K562 (cell line): ENCODE measurements around the gene VPS26A. TPM values are rescaled to one million over a fixed set of nuclear protein-coding genes. Genes with fewer than 3 reads are reported as not detected.
A peak's percentile ranks its signal among the peaks of the same experiment; 100 is the strongest.

Experiments used
- ATAC-seq: fragments of 200-7000 bp; cut with Tn5 transposase; 3 replicates; pipeline ENCODE4 v1.9.1; 2020; ENCODE audit warnings: moderate library complexity
- BruUV-seq: library from RNA; stranded (reverse); fragments of 400-500 nt; replicated peaks from 2 replicates; lab custom pipeline; 2021; lab: Mats Ljungman, UMichigan
- CTCF ChIA-PET: fragments of 300-600 bp; formaldehyde crosslinking; extraction: SDS; loops from one replicate; lab custom pipeline; 2021; ENCODE audit warnings: low intra/inter-chr PET ratio; lab: Yijun Ruan, JAX
- POLR2A ChIA-PET: fragments of 300-600, 350-650 bp; sonication (Branson Sonifier 250); formaldehyde crosslinking; extraction: SDS; loops from one replicate; lab custom pipeline; 2021; ENCODE audit warnings: antibody characterized with exemption, inconsistent platforms; lab: Yijun Ruan, JAX
- DNase-seq, 4 experiments: peaks; one replicate each; pipeline versions ENCODE4 v3.0.0 to v3.0.0-alpha.2; 2011 to 2018; ENCODE audit warnings: low spot score in 3 of 4, mixed read lengths in 3 of 4; ENCODE audit errors: extremely low read depth in 1 of 4
- FAIRE-seq: peaks from 2 replicates; lab custom pipeline; 2011; peaks lifted over from hg19 to GRCh38; lab: Jason Lieb, UNC
- H2AFZ ChIP-seq: 2 replicates; pipeline ENCODE4 v1.6.0; 2011; ENCODE audit warnings: low read depth, low read length, control low read depth, inconsistent platforms
- H3K27ac ChIP-seq: fragments of 200-600 bp; 3 replicates; pipeline ENCODE4 v1.8.0; 2011; ENCODE audit warnings: low read depth, mild to moderate bottlenecking, control low read depth, inconsistent platforms, low read length, moderate library complexity, mixed read lengths; ENCODE audit errors: extremely low read depth
- H3K27me3 ChIP-seq, 2 experiments: fragments of 300-600 bp in 1 of 2; 2 replicates in 1 of 2; 3 replicates in 1 of 2; pipeline versions ENCODE4 v1.6.0 to v1.8.0; 2011; ENCODE audit warnings: inconsistent platforms in 2 of 2, low read length in 2 of 2, mild to moderate bottlenecking in 1 of 2, mixed read lengths in 1 of 2, moderate library complexity in 1 of 2; ENCODE audit not compliant: control insufficient read depth in 2 of 2, insufficient read depth in 2 of 2
- H3K36me3 ChIP-seq: fragments of 300-600 bp; 3 replicates; pipeline ENCODE4 v1.8.0; 2011; ENCODE audit warnings: mild to moderate bottlenecking, low read length, inconsistent platforms; ENCODE audit not compliant: control insufficient read depth, insufficient read depth
- H3K4me1 ChIP-seq, 2 experiments: fragments of 200-600 bp in 1 of 2; replicated peaks in 1 of 2; 2 replicates in 1 of 2; 3 replicates in 1 of 2; pipeline versions ENCODE4 v1.5.1 to v1.8.0; 2011; ENCODE audit warnings: inconsistent platforms in 2 of 2, low read length in 2 of 2, mild to moderate bottlenecking in 1 of 2, mixed read lengths in 1 of 2, moderate library complexity in 1 of 2; ENCODE audit not compliant: control insufficient read depth in 2 of 2, insufficient read depth in 2 of 2
- H3K4me2 ChIP-seq: 2 replicates; pipeline ENCODE4 v1.6.1; 2011; ENCODE audit warnings: low read length, control low read depth, inconsistent platforms, mixed read lengths; ENCODE audit not compliant: insufficient read depth
- H3K4me3 ChIP-seq: fragments of 200-600 bp; sonication (generic), shearing (Covaris generic); 2 replicates; pipeline ENCODE4 v1.5.1; 2016; ENCODE audit warnings: control low read depth, inconsistent platforms
- H3K79me2 ChIP-seq: fragments of 200-600 bp; 3 replicates; pipeline ENCODE4 v1.8.0; 2011; ENCODE audit warnings: low read length, inconsistent platforms; ENCODE audit not compliant: control insufficient read depth, insufficient read depth
- H3K9ac ChIP-seq, 2 experiments: 2 replicates each; pipeline versions ENCODE4 v1.6.0 to v1.6.1; 2011; ENCODE audit warnings: low read depth in 2 of 2, low read length in 2 of 2, control low read depth in 1 of 2, inconsistent platforms in 1 of 2, mild to moderate bottlenecking in 1 of 2, mixed read lengths in 1 of 2; ENCODE audit not compliant: insufficient read depth in 1 of 2
- H3K9me1 ChIP-seq: one replicate; pipeline ENCODE4 v1.6.0; 2011; ENCODE audit warnings: inconsistent platforms, mild to moderate bottlenecking, low read length, moderate library complexity; ENCODE audit not compliant: control insufficient read depth, insufficient read depth
- H3K9me3 ChIP-seq: replicated peaks from 2 replicates; pipeline ENCODE4 v1.5.1; 2011; ENCODE audit warnings: low read depth, low read length, inconsistent platforms; ENCODE audit not compliant: control insufficient read depth, insufficient read depth
- H4K20me1 ChIP-seq: replicated peaks from 2 replicates; pipeline ENCODE4 v1.6.1; 2011; ENCODE audit warnings: low read length, inconsistent platforms, mixed read lengths; ENCODE audit not compliant: control insufficient read depth, insufficient read depth
- ATF1 ChIP-seq, 2 experiments: fragments of 450-650 bp in 1 of 2; IDR thresholded peaks; 2 replicates each; pipeline ENCODE4 v1.6.1; 2016; ENCODE audit warnings: missing compliant biosample characterization in 1 of 2, missing genetic modification characterization in 1 of 2
- ATF3 ChIP-seq, 2 experiments: fragments of 450-650 bp in 1 of 2; sonication (generic) in 1 of 2; formaldehyde crosslinking in 1 of 2; IDR thresholded peaks in 1 of 2; conservative IDR thresholded peaks in 1 of 2; 2 replicates each; pipeline versions ENCODE4 v1.6.1 to v1.8.1; 2016 to 2023; ENCODE audit warnings: mild to moderate bottlenecking in 2 of 2, moderate library complexity in 2 of 2, inconsistent platforms in 1 of 2, missing genetic modification reagents in 1 of 2
- ATF7 ChIP-seq: fragments of 450-650 bp; IDR thresholded peaks from 2 replicates; pipeline ENCODE4 v1.7.1; 2014; ENCODE audit warnings: mild to moderate bottlenecking, moderate library complexity
- CBX3 ChIP-seq, 2 experiments: IDR thresholded peaks; 1 replicate in 1 of 2; 2 replicates in 1 of 2; pipeline ENCODE4 v1.6.1; 2012; ENCODE audit warnings: inconsistent platforms in 2 of 2, low read length in 2 of 2, borderline replicate concordance in 1 of 2, control low read depth in 1 of 2
- DACH1 ChIP-seq: fragments of 450-650 bp; IDR thresholded peaks from 2 replicates; pipeline ENCODE4 v1.6.1; 2018; ENCODE audit not compliant: partially characterized antibody
- GABPB1 ChIP-seq: sonication (generic); formaldehyde crosslinking; IDR thresholded peaks from 2 replicates; pipeline ENCODE4 v1.8.0; 2022; ENCODE audit warnings: mild to moderate bottlenecking, missing genetic modification reagents
- NFE2 ChIP-seq: IDR thresholded peaks from 2 replicates; pipeline ENCODE4 v1.6.1; 2014; ENCODE audit warnings: antibody characterized with exemption, low read depth
- NKRF ChIP-seq: fragments of 450-650 bp; IDR thresholded peaks from 2 replicates; pipeline ENCODE4 v1.6.1; 2016; ENCODE audit warnings: borderline replicate concordance
- SMC3 ChIP-seq: conservative IDR thresholded peaks from 2 replicates; pipeline ENCODE4 v1.6.1; 2011; ENCODE audit warnings: low read depth, low read length, improper control_type of control experiment; ENCODE audit not compliant: insufficient read depth
- STAT5A ChIP-seq: IDR thresholded peaks from 2 replicates; pipeline ENCODE4 v1.6.1; 2012; ENCODE audit warnings: low read length, inconsistent platforms, borderline replicate concordance
- TEAD1 ChIP-seq, 2 experiments: fragments of 450-650 bp in 1 of 2; sonication (generic) in 1 of 2; formaldehyde crosslinking; IDR thresholded peaks; 2 replicates each; pipeline versions ENCODE4 v1.4.0 to v1.8.0; 2020 to 2022; ENCODE audit warnings: mild to moderate bottlenecking in 2 of 2, missing genetic modification reagents in 1 of 2
- WGBS: fragments of 100-300 bp; shearing (Covaris generic); methylation state at CpG from one replicate; pipeline ENCODE4 v1.1.6; 2016; ENCODE audit warnings: low coverage, mixed read lengths; ENCODE audit not compliant: insufficient coverage; ENCODE audit errors: missing lambda C conversion rate; 5-methylcytosine and 5-hydroxymethylcytosine counted together
- in situ Hi-C: fragments of 300-500 bp; cut with MboI; formaldehyde crosslinking; loops from 4 replicates; pipeline ENCODE4 v1.15.0; 2018; ENCODE audit warnings: inconsistent platforms, mixed read lengths
- intact Hi-C: fragments of 100-400 bp; cut with micrococcal nuclease; formaldehyde crosslinking; loops from 2 replicates; pipeline ENCODE4 v1.14.2; 2022
- polyA plus RNA-seq, 8 experiments: library from polyadenylated mRNA; depleted of rRNA in 4 of 8; stranded (reverse) in 5 of 8; unstranded in 3 of 8; fragments of >200 nt; fragmentation: Nextera tagmentation in 2 of 8; fragmentation: Illumina TruSeq in 1 of 8; extraction: Ambion mirVana in 2 of 8; extraction: Trizol in 1 of 8; gene quantifications; 2 replicates each; pipeline versions ENCODE4 v1.2.1 to v1.2.3, GENCODE V29; 2011 to 2014; ENCODE audit warnings: inconsistent platforms in 1 of 8, missing spikeins in 1 of 8
- total RNA-seq, 7 experiments: library from RNA; depleted of rRNA in 6 of 7; stranded (reverse); fragments of >200 nt in 6 of 7; fragmentation: Illumina TruSeq in 2 of 7; extraction: Trizol in 2 of 7; gene quantifications; 2 replicates each; pipeline versions ENCODE4 v1.2.1 to v1.2.3, GENCODE V29; 2011 to 2021; ENCODE audit warnings: low replicate concordance in 1 of 7
- TF ChIP-seq, protein P1 (sequence below): fragments of 450-650 bp; IDR thresholded peaks from 2 replicates; pipeline ENCODE4 v1.6.1; 2016; ENCODE audit warnings: mild to moderate bottlenecking

Gene VPS26A
- total and polyA plus RNA-seq, 9 of the 15 experiments (the other 6 are each of a cell fraction or from before 2014, with no cell fraction given): 47.1 to 137 (median 69.3) TPM

DNA sequence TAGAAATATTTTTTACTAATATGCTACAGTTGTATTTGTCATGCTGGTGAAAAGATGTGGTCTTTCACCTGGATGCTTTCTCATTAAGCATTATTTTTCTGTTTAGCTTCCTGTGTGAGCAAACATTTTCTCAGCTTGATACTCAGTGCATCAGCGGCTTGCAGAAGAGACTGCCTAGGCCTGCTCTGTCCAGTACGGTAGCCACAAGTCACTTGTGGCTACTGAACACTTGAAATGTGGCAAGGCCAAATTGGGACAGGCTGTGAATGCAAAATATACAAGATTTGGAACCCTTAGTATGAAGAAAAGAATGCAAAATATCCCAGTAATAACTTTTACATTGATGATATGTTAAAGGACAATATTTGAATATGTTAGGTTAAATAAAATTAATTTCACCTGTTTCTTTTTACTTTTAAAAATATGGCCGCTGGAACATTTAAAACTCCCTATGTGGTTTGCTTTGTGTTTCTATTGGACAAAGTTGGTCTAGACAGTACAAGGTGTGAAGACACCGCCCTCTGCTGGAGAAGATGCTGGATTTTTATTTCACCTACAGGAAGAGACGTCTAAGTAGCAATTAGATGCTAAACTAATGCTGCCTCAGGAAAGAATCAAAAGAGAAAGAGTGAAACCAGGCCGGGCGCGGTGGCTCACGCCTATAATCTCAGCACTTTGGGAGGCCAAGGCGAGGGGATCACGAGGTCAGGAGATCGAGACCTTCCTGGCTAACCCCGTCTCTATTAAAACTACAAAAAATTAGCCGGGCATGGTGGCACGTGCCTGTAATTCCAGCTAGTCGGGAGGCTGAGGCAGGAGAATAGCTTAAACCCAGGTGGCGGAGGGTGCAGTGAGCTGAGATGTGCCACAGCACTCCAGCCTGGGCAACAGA, 30.8 kb upstream of the VPS26A start:
- no TSS peak for BruUV-seq
- peak; percentile 67 for ATAC-seq
- 51% methylated on average over 17 of the region's 17 CpGs for WGBS
- in situ Hi-C loops: no loop called here
- Histone ChIP-seq H3K9me1 (no peaks in the 10 kb centered on the region), H3K4me2 (no peak overlapping the region), H3K36me3 (peaks cover 17% of the 10 kb centered on the region; the same call in 2 of the 3 replicates), H3K9me3 (no peaks in the 10 kb centered on the region), H3K4me3 (no peak overlapping the region), H4K20me1 (no peaks in the 10 kb centered on the region), H3K27me3 (no peaks in the 10 kb centered on the region), H3K79me2 (peaks cover 81% of the 10 kb centered on the region), H3K9ac (no peak overlapping the region), H3K4me1 (peaks cover 0 to 17% of the 10 kb centered on the region in 2 experiments; a peak in 2 of 5 replicates), H2AFZ (no peak overlapping the region), H3K27ac (peak overlapping the region; percentile 2; the same call in 1 of the 3 replicates)
- intact Hi-C loops: loop anchor here (1.0 to 5.0 kb wide), 5 partner anchors 88 to 319 kb away; partner anchors contain the start of genes DDX50 and KIFBP
- POLR2A ChIA-PET: interaction anchor here (0.5 to 3.0 kb wide), 9 partner anchors 12 to 137 kb away, joined by 3 to 8 read pairs (median 4); partner anchors contain the start of gene DDX21
- DNase-seq: peak; percentile 74 to 93 (median 80)
- peak; percentile 74 for FAIRE-seq
- CTCF ChIA-PET: interaction anchor here (0.6 to 4.2 kb wide), 16 partner anchors 30 to 1237 kb away, joined by 3 to 84 read pairs (median 4); partner anchors contain the start of genes DDX21 and VPS26A
- no peak for TF ChIP-seq ATF3 (IDR thresholded peaks at IDR 0.05)
- TF ChIP-seq ATF3 (CRISPR knock-in tag; conservative IDR thresholded peaks at IDR 0.05): 0 out of 2 replicates have a peak, but pooled peaks have one; percentile 9
- 0 out of 4 replicates have a peak, but pooled peaks of 1 of the 2 experiments have one; percentile 7 for TF ChIP-seq TEAD1 (CRISPR knock-in tag; IDR thresholded peaks at IDR 0.05)
- TF ChIP-seq SMC3: peak; percentile 85
- 0 out of 2 replicates have a peak, but pooled peaks have one; percentile 15 for TF ChIP-seq ATF7
- TF ChIP-seq, protein P1, sequence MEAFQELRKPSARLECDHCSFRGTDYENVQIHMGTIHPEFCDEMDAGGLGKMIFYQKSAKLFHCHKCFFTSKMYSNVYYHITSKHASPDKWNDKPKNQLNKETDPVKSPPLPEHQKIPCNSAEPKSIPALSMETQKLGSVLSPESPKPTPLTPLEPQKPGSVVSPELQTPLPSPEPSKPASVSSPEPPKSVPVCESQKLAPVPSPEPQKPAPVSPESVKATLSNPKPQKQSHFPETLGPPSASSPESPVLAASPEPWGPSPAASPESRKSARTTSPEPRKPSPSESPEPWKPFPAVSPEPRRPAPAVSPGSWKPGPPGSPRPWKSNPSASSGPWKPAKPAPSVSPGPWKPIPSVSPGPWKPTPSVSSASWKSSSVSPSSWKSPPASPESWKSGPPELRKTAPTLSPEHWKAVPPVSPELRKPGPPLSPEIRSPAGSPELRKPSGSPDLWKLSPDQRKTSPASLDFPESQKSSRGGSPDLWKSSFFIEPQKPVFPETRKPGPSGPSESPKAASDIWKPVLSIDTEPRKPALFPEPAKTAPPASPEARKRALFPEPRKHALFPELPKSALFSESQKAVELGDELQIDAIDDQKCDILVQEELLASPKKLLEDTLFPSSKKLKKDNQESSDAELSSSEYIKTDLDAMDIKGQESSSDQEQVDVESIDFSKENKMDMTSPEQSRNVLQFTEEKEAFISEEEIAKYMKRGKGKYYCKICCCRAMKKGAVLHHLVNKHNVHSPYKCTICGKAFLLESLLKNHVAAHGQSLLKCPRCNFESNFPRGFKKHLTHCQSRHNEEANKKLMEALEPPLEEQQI: peak; percentile 71
- TF ChIP-seq GABPB1: no peak
- TF ChIP-seq DACH1: peak; percentile 27
- 0 out of 2 replicates have a peak, but pooled peaks have one; percentile 6 for TF ChIP-seq STAT5A
- TF ChIP-seq ATF1 (CRISPR knock-in tag; IDR thresholded peaks at IDR 0.05): no peak
- 0 out of 2 replicates have a peak, but pooled peaks have one; percentile 12 for TF ChIP-seq ATF1 (tag; IDR thresholded peaks at IDR 0.05)
- TF ChIP-seq NFE2: no peak
- peak in 1 of 2 experiments; percentile 64; a peak in 1 of 3 replicates for TF ChIP-seq CBX3 (IDR thresholded peaks at IDR 0.05; ENCODE audit: borderline replicate concordance in 1 of 2, low read length in 2 of 2)
- 0 out of 2 replicates have a peak, but pooled peaks have one; percentile 26 for TF ChIP-seq NKRF
